ENCODE data around the gene LRRFIP1. TPM values are rescaled to one million over a fixed set of nuclear protein-coding genes. Genes with fewer than 3 reads are reported as not detected.
A peak's percentile ranks its signal among the peaks of the same experiment; 100 is the strongest.

LRRFIP1 gene
- total and polyA plus RNA-seq, 2 of the 13 experiments (the other 11 are each of a cell fraction or from before 2014, with no cell fraction given): 15.9 to 40.5 TPM

GRCh38 chr2:237744613-237745249 lies 117.3 kb downstream of the LRRFIP1 start (continued):
- TF ChIP-seq ZBED4 (CRISPR knock-in tag; IDR thresholded peaks at IDR 0.05; ENCODE audit: borderline replicate concordance): peak; percentile 75; the same call in 1 of the 2 replicates
- TF ChIP-seq ZNF629 (CRISPR knock-in tag; conservative IDR thresholded peaks at IDR 0.05): no peak
- no peak for TF ChIP-seq ZNF550 (CRISPR knock-in tag; IDR thresholded peaks at IDR 0.05; ENCODE audit: borderline replicate concordance)
- TF ChIP-seq SRSF1 (optimal IDR thresholded peaks at IDR 0.05; ENCODE audit: low read depth, low read length): no peak
- TF ChIP-seq ZBTB25 (CRISPR knock-in tag; IDR thresholded peaks at IDR 0.05): peak; percentile 66; the same call in 1 of the 2 replicates
- no peak for TF ChIP-seq PLSCR1 (CRISPR knock-in tag; IDR thresholded peaks at IDR 0.05; ENCODE audit: borderline replicate concordance)
- TF ChIP-seq GRHL1 (CRISPR knock-in tag; conservative IDR thresholded peaks at IDR 0.05): no peak
- peak; percentile 69; the same call in 1 of the 2 replicates for TF ChIP-seq AKAP8 (CRISPR knock-in tag; IDR thresholded peaks at IDR 0.05)
- peak; percentile 43; the same call in 1 of the 2 replicates for TF ChIP-seq PATZ1 (CRISPR knock-in tag; IDR thresholded peaks at IDR 0.05)
- no peak for TF ChIP-seq SOX6 (IDR thresholded peaks at IDR 0.05)
- peak; percentile 61 for TF ChIP-seq SOX6 (CRISPR knock-in tag; IDR thresholded peaks at IDR 0.05)
- peak; percentile 95 for TF ChIP-seq ZNF276 (CRISPR knock-in tag; IDR thresholded peaks at IDR 0.05; ENCODE audit: low read depth)
- TF ChIP-seq DR1 (CRISPR knock-in tag; IDR thresholded peaks at IDR 0.05): no peak
- no peak for TF ChIP-seq PHB2 (IDR thresholded peaks at IDR 0.05; ENCODE audit: partially characterized antibody)
- TF ChIP-seq SAFB2 (CRISPR knock-in tag; IDR thresholded peaks at IDR 0.05; ENCODE audit: borderline replicate concordance, low read depth): peak; percentile 92; the same call in 1 of the 2 replicates

All from HepG2 (cell line).